ENCODE measurements around the gene DGKG.

DGKG gene

GRCh38 chr3:186316666-186317260 is 45.3 kb downstream of the DGKG start:
- no peak for DNase-seq

- no peak for DNase-seq
Measured at GRCh38 chr3:186315581-186316354, 46.3 kb downstream of the DGKG start.

GRCh38 chr3:186314896-186315295 is 47.1 kb downstream of the DGKG start:
- DNase-seq: no peak

- DNase-seq: no peak
Measured at GRCh38 chr3:186311441-186311840, 50.6 kb downstream of the DGKG start.

GRCh38 chr3:186308549-186308948 is 53.5 kb downstream of the DGKG start:
- DNase-seq: no peak

- no peak for DNase-seq
Measured at GRCh38 chr3:186307594-186308221, 54.3 kb downstream of the DGKG start.

- DNase-seq: no peak
Measured at GRCh38 chr3:186305286-186305685, 56.7 kb downstream of the DGKG start.

- no peak for DNase-seq
Measured at GRCh38 chr3:186303965-186304364, 58.1 kb downstream of the DGKG start.

- DNase-seq: no peak
Measured at GRCh38 chr3:186299327-186299726, 62.7 kb downstream of the DGKG start.

- DNase-seq: no peak
Measured at GRCh38 chr3:186298876-186299275, 63.2 kb downstream of the DGKG start.

GRCh38 chr3:186290796-186291195 is 71.2 kb downstream of the DGKG start:
- DNase-seq: no peak

GRCh38 chr3:186287711-186288110 is 74.3 kb downstream of the DGKG start:
- DNase-seq: no peak

GRCh38 chr3:186286114-186286513 is 75.9 kb downstream of the DGKG start:
- no peak for DNase-seq

GRCh38 chr3:186284661-186285060 is 77.4 kb downstream of the DGKG start:
- no peak for DNase-seq

- DNase-seq: no peak
Measured at GRCh38 chr3:186284349-186284652, 77.7 kb downstream of the DGKG start.

- no peak for DNase-seq
Measured at GRCh38 chr3:186283651-186284348, 78.2 kb downstream of the DGKG start.

- DNase-seq: no peak
Measured at GRCh38 chr3:186283096-186283495, 78.9 kb downstream of the DGKG start.

- no peak for DNase-seq
Measured at GRCh38 chr3:186281176-186281575, 80.9 kb downstream of the DGKG start.

- no peak for DNase-seq
Measured at GRCh38 chr3:186280737-186281136, 81.3 kb downstream of the DGKG start.

GRCh38 chr3:186277268-186277909 is 84.6 kb downstream of the DGKG start:
- no peak for DNase-seq

GRCh38 chr3:186275436-186275835 is 86.6 kb downstream of the DGKG start:
- no peak for DNase-seq

GRCh38 chr3:186273586-186273985 is 88.4 kb downstream of the DGKG start:
- DNase-seq: no peak

- no peak for DNase-seq
Measured at GRCh38 chr3:186270701-186271100, 91.3 kb downstream of the DGKG start.

All from NCI-H2029 treated with DMSO at 0.1 percent for 48 hours (cell line).